ENCODE measurements around the gene ZMYM4.
"Not testable (repeated sequence)": the region's sequence is repeated elsewhere in the genome, so short reads cannot be mapped to it uniquely, and the experiment has no call there.

ZMYM4 gene

GRCh38 chr1:35379317-35380000 lies 111.0 kb downstream of the ZMYM4 start:
- Mint-ChIP-seq H3K4me1 (peaks cover 0 to 5% of the 10 kb centered on the region in 2 donors), H3K9me3 (no peaks in the 10 kb centered on the region), H3K27ac (no peak overlapping the region), H3K4me3 (no peak overlapping the region), H3K36me3 (peaks cover 7 to 21% of the 10 kb centered on the region in 2 donors), H3K27me3 (no peaks in the 10 kb centered on the region)
- DNase-seq (no peak), ATAC-seq (replicated peaks) (no peak)

GRCh38 chr1:35380111-35380510 lies 111.6 kb downstream of the ZMYM4 start:
- H3K27ac Mint-ChIP-seq; H3K9me3 Mint-ChIP-seq; H3K4me3 Mint-ChIP-seq; ATAC-seq (replicated peaks); H3K4me1 Mint-ChIP-seq; DNase-seq; H3K27me3 Mint-ChIP-seq: not testable (repeated sequence)
- peaks cover 3 to 16% of the 10 kb centered on the region in 2 donors for H3K36me3 Mint-ChIP-seq

DNA sequence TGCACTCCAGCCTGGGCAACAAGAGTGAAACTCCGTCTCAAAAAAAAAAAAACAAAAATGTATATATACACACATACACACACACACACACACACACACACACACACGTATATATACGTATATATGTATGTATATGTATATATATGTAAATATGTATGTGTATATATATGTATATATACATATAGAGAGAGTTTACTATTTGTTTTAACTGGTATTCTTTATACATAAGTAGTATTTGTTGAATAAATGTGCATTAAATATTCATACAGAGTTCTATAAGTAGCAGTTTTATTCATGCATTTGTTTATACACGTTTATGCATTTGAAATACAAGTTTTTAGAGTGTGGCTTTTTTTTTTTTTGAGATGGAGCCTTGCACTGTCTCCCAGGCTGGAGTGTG lies 113.6 kb downstream of the ZMYM4 start:
- no peaks in the 10 kb centered on the region for H3K9me3 Mint-ChIP-seq
- peaks cover 10 to 17% of the 10 kb centered on the region in 2 donors for H3K36me3 Mint-ChIP-seq
- no peak for ATAC-seq (replicated peaks)
- no peaks in the 10 kb centered on the region for H3K27me3 Mint-ChIP-seq
- DNase-seq = no peak
- no peaks in the 10 kb centered on the region for H3K4me1 Mint-ChIP-seq
- H3K4me3 Mint-ChIP-seq = no peak overlapping the region
- H3K27ac Mint-ChIP-seq = no peak overlapping the region

DNA sequence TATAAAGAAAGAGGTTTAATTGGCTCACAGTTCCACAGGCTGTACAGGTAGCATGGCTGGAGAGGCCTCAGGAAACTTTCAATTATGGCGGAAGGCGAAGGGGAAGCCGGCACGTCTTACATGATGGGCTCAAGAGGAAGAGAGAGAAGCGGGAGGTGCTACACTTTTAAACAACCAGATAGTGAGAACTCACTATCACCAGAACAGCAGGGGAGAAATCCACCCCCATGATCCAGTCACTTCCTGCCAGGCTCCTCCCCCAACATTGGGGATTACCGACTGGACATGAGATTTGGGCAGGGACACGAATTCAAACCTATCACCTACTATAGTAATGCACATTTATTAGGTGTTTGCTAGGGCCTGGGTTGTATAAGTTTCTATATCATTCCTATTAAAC lies 117.8 kb downstream of the ZMYM4 start:
- Mint-ChIP-seq H3K9me3 (peaks cover 0 to 1% of the 10 kb centered on the region in 2 donors), H3K27me3 (no peaks in the 10 kb centered on the region), H3K27ac (no peak overlapping the region), H3K4me1 (no peaks in the 10 kb centered on the region), H3K4me3 (no peak overlapping the region), H3K36me3 (peaks cover 18 to 29% of the 10 kb centered on the region in 2 donors)
- ATAC-seq (replicated peaks) (no peak), DNase-seq (no peak)

- H3K9me3 Mint-ChIP-seq = peaks cover 0 to 1% of the 10 kb centered on the region in 2 donors
- no peaks in the 10 kb centered on the region for H3K27me3 Mint-ChIP-seq
- DNase-seq = no peak
- no peak for ATAC-seq (replicated peaks)
- H3K4me3 Mint-ChIP-seq = no peak overlapping the region
- no peak overlapping the region for H3K27ac Mint-ChIP-seq
- H3K4me1 Mint-ChIP-seq = no peaks in the 10 kb centered on the region
- peaks cover 18 to 25% of the 10 kb centered on the region in 2 donors for H3K36me3 Mint-ChIP-seq
Measured at GRCh38 chr1:35386959-35387358, 118.5 kb downstream of the ZMYM4 start.

- Mint-ChIP-seq H3K4me1 (no peaks in the 10 kb centered on the region), H3K36me3 (peaks cover 29 to 33% of the 10 kb centered on the region in 2 donors), H3K9me3 (peaks cover 0 to 1% of the 10 kb centered on the region in 2 donors), H3K4me3 (no peak overlapping the region), H3K27me3 (no peaks in the 10 kb centered on the region), H3K27ac (no peak overlapping the region)
- ATAC-seq (replicated peaks) = no peak
- no peak for DNase-seq
Measured at GRCh38 chr1:35390600-35391494, 122.3 kb downstream of the ZMYM4 start.

GRCh38 chr1:35394386-35394785 lies 125.9 kb downstream of the ZMYM4 start:
- H3K4me3 Mint-ChIP-seq = no peak overlapping the region
- H3K36me3 Mint-ChIP-seq = peaks cover 34 to 44% of the 10 kb centered on the region in 2 donors
- ATAC-seq (replicated peaks) = no peak
- H3K27me3 Mint-ChIP-seq = no peaks in the 10 kb centered on the region
- no peaks in the 10 kb centered on the region for H3K4me1 Mint-ChIP-seq
- H3K27ac Mint-ChIP-seq = no peak overlapping the region
- DNase-seq = no peak
- peaks cover 0 to 1% of the 10 kb centered on the region in 2 donors for H3K9me3 Mint-ChIP-seq

DNA sequence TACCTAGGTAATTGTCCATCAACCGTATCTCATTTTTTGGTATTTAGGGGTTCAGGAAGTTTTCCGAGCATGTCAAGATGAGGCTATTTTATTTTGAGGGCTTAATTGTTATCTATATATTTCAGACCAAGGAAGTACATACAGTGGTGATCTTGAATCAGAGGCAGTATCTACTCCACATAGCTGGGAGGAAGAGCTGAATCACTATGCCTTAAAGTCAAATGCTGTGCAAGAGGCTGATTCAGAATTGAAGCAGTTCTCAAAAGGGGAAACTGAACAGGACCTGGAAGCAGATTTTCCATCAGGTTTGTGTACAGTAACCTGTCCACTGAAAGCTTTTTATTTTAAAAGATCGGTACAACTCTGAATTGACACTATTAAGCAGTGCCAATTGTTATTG lies 130.2 kb downstream of the ZMYM4 start:
- Mint-ChIP-seq H3K9me3 (no peaks in the 10 kb centered on the region), H3K4me1 (no peaks in the 10 kb centered on the region), H3K27me3 (no peaks in the 10 kb centered on the region), H3K27ac (no peak overlapping the region), H3K36me3 (peaks cover 46 to 62% of the 10 kb centered on the region in 2 donors), H3K4me3 (no peak overlapping the region)
- DNase-seq = no peak
- ATAC-seq (replicated peaks) = no peak

DNA sequence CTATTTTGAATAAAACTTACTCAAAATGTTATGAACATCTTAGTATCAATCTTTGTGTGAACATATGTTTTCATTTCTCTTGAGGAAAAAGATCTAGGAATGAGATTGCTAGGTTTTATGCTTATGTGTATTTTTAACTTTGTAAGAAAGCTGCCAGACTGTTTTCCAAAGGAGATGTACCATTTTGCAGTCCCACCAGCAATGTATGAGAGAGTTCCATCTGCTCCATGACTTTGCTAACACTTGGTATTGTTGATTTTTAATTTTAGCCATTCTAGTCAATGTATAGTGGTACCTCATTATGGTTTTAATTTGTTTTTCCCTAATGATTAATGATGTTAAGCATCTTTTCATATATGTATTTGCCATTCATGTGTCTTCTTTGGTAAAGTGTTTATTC lies 132.5 kb downstream of the ZMYM4 start:
- Mint-ChIP-seq H3K9me3 (no peaks in the 10 kb centered on the region), H3K4me3 (no peak overlapping the region), H3K36me3 (peaks cover 37 to 60% of the 10 kb centered on the region in 2 donors), H3K27ac (no peak overlapping the region), H3K4me1 (no peaks in the 10 kb centered on the region), H3K27me3 (no peaks in the 10 kb centered on the region)
- DNase-seq = no peak
- no peak for ATAC-seq (replicated peaks)

- no peaks in the 10 kb centered on the region for H3K4me1 Mint-ChIP-seq
- H3K27ac Mint-ChIP-seq = no peak overlapping the region
- ATAC-seq (replicated peaks) (no peak), DNase-seq (no peak)
- no peaks in the 10 kb centered on the region for H3K9me3 Mint-ChIP-seq
- H3K36me3 Mint-ChIP-seq = peaks cover 41 to 61% of the 10 kb centered on the region in 2 donors
- no peaks in the 10 kb centered on the region for H3K27me3 Mint-ChIP-seq
- H3K4me3 Mint-ChIP-seq = no peak overlapping the region
Measured at GRCh38 chr1:35406103-35406502, 137.6 kb downstream of the ZMYM4 start.

GRCh38 chr1:35407743-35408142 lies 139.2 kb downstream of the ZMYM4 start:
- Mint-ChIP-seq H3K4me3 (no peak overlapping the region), H3K27ac (no peak overlapping the region), H3K36me3 (peaks cover 33 to 56% of the 10 kb centered on the region in 2 donors), H3K4me1 (no peaks in the 10 kb centered on the region), H3K9me3 (no peaks in the 10 kb centered on the region), H3K27me3 (no peaks in the 10 kb centered on the region)
- DNase-seq (no peak), ATAC-seq (replicated peaks) (no peak)

GRCh38 chr1:35408925-35409324 lies 140.4 kb downstream of the ZMYM4 start:
- ATAC-seq (replicated peaks) = no peak
- H3K9me3 Mint-ChIP-seq = no peaks in the 10 kb centered on the region
- no peak overlapping the region for H3K27ac Mint-ChIP-seq
- H3K36me3 Mint-ChIP-seq = peaks cover 30 to 55% of the 10 kb centered on the region in 2 donors
- H3K27me3 Mint-ChIP-seq = no peaks in the 10 kb centered on the region
- no peak for DNase-seq
- no peak overlapping the region for H3K4me3 Mint-ChIP-seq
- H3K4me1 Mint-ChIP-seq = no peaks in the 10 kb centered on the region

- peaks cover 7 to 9% of the 10 kb centered on the region in 2 donors for H3K4me1 Mint-ChIP-seq
- peaks cover 38 to 48% of the 10 kb centered on the region in 2 donors for H3K36me3 Mint-ChIP-seq
- no peak overlapping the region for H3K4me3 Mint-ChIP-seq
- H3K27ac Mint-ChIP-seq = peak overlapping the region; percentile 3
- ATAC-seq (replicated peaks) (no peak), DNase-seq (no peak)
- H3K27me3 Mint-ChIP-seq = no peaks in the 10 kb centered on the region
- H3K9me3 Mint-ChIP-seq = no peaks in the 10 kb centered on the region
Measured at GRCh38 chr1:35426097-35426586, 157.6 kb downstream of the ZMYM4 start.

- DNase-seq = no peak
- Mint-ChIP-seq H3K36me3 (peaks cover 55 to 62% of the 10 kb centered on the region in 2 donors), H3K27ac (no peak overlapping the region)
Measured at GRCh38 chr1:35428360-35428759, 159.9 kb downstream of the ZMYM4 start.

More at GRCh38 chr1:35428360-35428759, 159.9 kb downstream of the ZMYM4 start:
- Mint-ChIP-seq H3K9me3 (peaks cover 0 to 2% of the 10 kb centered on the region in 2 donors), H3K4me3 (no peak overlapping the region), H3K27me3 (no peaks in the 10 kb centered on the region), H3K4me1 (peaks cover 7 to 9% of the 10 kb centered on the region in 2 donors)
- no peak for ATAC-seq (replicated peaks)

Data from stimulated activated naive B cell treated with anti-CD40 and anti-IgM and Interleukin-4, amounts not matched to agents 10 μg/mL and 1 μg/mL and 100 μg/mL, for 72 hours (primary cell).